ENCODE data around the gene SEMA4G.

Gene SEMA4G

DNA sequence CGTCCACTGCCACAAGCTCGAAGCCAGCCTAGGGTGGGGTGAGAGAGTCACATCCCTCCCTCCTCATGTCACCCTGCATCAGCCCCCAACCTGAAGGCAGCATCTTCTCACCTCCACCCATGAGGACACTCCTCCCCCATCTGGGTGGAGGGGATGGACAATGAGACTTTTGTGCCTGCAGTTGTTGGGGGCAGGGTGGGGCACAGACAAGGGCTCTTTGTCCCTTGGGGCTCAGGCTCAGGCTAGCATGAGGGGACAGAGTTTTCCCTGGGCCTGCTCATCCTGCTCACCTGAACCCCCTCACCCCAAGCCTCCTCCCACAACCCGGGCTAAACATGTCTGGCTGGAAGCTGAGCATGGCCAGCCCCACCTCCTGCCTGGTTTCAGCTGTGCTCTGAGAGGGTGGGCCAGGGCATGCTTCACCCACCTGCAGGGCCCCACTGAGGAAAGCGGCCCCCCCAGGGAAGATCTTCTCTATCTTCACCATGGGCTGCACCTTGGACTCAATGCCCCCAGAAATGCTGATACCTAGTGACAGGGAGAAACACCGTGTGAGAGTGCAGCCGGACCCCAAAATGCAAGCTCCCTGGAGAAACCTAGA is 39.6 kb downstream of the SEMA4G start:
- DNase-seq, result no peak

DNA sequence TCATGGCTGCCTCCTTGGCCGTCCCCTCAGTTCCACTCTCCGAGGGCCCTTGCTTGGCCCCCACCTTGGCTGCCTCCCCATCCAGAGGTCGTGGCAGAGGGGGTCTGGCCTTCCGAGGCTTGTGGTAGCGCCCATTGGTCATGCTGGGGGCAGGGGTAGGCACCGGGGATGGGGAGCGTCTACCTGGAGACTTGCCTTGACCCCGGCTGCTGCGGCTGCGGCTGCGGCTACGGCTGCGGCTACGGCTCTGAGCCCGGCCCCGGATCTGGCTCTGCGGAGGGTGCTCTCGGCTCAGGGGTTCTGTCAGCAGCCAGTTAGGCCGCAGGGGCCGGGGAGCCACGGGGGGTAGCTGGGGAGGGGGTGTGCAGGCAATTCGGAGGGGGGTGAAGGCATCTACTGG is 41.0 kb downstream of the SEMA4G start:
- no peak for DNase-seq

DNA sequence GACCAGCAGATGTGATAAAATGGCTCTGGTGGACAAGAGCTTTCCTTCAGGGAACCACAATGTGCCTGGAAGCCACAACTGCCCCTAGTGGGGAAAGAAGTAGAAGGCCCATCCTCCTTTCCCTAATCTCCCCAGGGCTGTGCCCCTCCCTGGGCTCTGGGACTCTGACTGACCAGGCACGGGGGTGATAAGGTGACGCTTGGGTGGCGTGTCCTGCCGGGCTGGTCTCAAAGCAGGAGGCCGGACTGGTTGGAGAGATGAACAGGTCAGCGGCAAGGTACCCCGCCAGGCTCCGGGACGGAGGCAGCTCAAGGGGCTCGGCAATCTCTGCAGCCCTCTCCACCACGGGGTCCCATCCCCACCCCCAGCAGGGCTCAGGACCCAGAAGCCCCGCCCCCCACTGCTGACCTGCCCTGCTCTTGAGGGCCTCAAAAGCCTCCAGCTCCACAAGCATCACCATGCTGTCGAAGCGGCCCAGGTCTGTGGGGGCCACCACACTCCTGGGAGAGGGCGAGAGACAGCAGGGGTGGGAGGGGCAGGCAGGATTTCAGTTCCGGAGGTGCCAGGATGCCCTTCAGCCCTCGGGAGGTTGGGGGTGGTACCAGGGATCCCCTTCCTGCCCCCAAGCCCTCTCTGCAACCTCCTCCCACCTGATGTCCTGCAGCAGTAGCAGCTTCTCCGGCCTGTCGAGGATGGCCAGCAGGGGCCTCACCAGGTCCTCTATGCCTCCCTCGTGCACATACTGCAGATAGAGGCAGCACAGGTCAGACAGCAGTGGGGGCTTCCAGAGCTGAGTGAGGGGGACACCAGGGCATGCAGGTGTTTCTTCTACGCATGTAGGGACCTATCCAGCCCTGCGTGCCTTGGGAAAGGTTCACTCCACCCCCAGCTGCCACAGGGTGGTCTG is 42.5 kb downstream of the SEMA4G start:
- DNase-seq, result no peak

DNA sequence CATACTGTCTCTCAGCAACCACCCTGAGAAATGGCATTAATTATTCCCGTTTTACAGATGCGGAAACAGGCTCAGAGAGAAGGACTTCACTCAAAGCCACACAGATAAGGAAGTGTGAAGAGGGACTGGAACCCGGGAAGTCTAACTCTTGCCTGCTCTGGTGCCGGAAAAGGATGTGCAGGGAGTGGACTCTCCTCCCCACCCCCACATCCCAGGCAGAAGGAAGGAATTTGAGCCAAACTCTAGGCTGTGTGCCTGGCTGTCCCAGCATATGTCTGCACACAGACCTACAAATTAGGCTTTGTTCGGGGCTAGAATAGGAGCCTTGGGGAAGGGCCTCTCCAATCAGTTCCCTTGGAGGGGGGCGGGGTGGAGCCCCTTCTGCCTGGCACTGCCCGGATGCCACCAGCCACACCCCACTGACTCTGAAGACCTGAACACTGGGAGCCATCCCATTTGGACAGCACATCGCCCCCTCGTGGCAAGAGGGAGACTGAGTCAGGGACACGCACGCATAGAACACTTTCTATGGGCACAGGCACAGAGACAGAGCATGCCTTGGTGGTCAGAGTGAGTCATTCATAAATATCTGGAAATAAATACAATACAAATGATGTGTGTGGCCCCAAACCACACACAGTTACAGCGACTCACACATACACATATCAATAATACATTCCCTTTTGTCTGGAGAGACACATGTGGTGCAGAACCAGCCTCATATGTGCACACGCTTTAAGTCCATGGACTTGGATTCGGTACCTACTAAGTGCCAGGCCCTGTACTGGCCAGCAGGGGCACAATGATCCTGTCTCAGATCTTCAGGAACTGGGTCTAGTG is 43.4 kb downstream of the SEMA4G start:
- peak; percentile 77 for DNase-seq

DNA sequence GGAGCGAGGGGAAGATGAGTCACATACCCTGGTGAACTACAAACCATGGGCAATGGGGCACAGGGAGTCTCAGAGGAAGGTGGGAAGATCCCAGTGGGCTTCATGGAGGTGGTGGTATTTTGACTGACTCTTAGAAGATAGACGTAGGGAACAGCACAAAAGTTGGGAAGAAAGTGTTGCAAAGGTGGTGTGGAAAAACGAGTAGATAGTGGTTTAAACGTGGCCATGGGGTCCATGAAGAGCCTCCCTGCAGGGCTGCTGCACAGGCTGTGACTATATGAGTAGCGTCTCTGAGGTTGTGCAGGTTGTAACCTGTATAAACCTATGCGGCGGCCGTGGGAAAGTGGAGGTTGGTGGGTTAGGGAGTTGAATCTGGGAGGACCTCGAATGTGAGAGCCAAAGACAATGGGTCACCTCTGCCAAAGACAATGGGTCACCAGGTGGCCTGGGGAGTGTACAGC is 44.1 kb downstream of the SEMA4G start:
- DNase-seq, result no peak

DNA sequence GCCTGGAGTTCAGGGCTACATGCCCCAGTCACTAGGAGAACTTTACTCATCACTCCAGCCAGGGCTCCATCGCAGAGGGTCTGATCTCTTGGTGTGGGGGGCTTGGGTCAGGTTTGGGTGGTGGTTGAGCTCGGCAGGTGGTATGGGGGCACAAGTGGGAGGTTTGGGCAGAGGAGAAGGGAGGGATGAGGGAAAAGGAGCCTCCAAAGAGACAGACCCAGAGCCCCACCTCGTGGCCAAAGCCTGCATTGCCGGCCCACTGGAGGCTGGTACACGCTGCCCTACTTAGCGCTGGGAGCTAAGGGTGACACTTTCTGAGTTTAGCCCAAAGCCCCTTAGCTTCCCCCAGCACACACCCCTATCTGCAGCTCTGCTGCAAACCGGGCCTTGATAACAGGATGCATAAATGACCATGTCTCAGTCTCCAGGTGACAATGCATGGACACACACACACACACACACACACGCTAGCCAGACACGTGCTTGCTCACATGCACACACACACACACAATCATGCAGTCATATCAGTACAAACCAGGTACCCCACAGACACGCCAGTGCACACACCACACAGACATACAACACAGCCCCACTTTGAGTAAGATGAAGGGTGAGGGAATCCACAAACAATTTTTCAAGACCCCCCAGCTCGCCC is 45.1 kb downstream of the SEMA4G start:
- peak; percentile 77 for DNase-seq

DNA sequence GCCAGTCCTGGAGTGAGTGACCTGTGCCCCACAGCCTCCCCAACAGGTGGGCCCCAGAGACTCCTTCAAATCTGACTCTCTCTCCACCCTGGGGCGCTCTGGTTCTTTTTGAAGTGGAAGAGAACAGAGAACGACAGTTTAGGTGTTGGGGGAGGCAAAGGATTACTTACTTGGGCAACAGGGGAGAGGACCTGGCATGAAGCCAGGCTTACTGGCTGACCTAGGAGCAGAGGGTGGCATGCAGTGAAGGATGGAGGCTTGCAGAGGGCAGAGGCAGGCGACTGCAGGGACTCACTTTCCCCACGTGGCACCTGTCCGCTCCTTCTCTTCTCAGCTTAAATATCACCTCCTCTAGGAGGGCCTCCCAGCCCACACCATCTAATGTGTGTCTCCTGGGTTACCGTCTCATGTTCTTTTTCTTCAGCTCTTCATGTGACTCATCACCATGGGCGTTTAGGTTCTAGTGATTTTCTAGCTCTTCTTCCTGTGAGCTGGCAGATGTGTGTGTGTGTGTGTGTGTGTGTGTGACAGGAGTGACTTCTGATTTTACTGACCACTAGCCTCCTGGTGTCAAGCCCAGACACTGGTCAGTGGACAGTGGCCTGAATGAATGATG is 45.8 kb downstream of the SEMA4G start:
- DNase-seq, result no peak

DNA sequence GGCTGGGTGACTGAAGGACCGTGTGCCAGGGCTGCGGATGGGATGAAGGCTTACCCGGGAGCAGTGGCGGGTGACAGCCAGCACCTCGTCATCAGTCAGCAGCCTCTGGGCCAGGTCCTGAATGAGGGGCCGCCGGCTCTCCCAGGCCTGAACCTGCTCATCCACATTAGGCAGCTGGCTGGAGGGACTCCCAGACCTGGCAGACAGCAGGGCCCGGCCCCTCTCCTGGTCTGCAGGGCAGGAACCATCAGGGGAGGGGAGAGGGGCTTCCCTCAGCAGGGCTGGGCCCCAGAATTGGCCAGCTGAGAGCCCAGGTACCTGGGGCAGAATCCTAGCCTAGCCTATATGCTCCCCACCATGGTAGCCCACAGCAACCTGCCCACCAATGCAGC is 46.3 kb downstream of the SEMA4G start:
- no peak for DNase-seq

DNA sequence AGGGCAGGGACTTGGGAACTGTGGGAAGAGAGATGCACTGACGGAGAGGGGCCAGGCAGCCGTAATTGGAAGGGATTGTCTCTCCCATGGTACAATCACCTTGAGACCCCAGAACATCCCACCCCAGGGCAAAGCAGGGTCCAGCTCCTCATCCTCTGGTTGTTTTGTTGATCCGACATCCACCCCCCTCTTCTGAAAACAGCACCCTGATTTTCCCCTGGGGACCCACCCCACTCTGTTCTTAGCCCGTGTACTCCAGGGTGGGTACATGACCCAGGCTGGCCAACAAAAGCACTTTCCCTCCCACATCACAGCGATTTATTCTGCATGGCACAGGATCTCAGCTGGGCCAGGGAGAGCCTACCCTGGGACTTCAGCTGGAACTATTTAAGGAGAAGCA is 47.5 kb downstream of the SEMA4G start:
- DNase-seq, result no peak

DNA sequence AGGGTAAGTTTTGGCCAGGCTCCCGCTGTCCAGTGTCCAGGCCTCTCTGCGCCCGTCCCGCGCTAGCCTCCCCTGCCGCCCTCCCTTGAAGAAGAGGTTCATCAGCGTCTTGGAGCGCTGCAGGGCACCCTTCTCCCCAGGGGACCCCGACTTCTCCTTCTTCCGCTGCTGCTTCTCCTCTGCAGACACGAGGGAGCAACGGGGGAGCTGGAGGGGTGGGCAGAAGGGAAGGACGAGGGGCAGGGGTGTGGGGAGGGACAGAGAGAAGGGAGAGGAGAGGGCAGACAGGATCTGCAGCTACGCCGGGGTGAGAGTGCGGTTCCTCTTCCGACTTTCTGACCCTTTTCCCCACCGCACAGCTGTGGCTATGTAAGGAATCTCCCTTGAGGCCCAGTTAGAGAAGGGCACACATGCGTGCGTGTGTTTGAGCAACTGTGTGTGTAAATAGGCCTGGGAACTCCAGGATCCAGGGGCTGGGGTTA is 48.9 kb downstream of the SEMA4G start:
- no peak for DNase-seq

DNA sequence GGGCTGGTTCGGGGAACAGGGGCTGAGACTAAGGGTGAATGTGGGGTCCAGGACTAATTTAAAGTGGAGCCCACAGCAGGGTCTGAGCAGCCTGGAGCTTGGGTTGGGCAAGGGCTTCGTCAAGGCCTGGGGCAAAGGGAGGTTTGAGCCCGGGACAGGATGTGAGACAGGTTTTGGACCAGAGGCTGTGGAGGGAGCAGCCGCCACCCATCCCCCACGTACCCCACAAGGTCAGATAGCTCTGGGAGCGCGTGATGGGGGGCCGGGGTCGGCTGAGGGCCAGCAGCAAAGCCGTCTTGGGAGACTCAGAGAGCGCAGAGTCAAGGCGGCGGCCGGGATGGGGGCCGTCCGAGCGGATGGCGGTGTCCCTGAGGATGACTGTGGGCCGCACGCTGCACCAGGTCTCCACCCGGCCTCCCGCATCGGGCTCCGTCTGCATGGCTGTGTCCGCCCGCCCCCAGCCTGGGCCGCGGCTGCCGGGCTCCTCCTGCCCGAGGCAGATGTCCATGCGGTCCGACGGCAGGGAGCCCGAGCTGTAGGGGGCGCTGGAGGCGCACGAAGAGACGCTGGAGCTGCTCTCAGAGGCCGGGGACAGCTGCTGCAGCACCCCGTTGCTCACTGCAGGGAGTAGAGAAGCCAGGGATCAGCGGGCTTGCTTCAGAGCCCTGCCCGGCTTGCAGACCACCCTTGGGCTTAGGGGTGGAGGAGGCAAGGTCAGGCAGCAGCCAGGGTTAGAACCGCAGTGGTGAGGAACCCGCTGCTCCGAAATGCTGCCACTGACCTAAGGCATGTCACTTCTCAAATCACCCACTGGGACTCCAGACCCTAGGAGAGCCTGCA is 49.5 kb downstream of the SEMA4G start:
- peak; percentile 80 for DNase-seq
